ENCODE data around the gene B4GALT1.

- TF ChIP-seq CTCF (conservative IDR thresholded peaks at IDR 0.05; ENCODE audit: low read depth, low read length) (no peak), EZH2 (IDR thresholded peaks at IDR 0.05; ENCODE audit: borderline replicate concordance, low read depth, low read length, poor library complexity, severe bottlenecking) (no peak)
These were observed 29.6 kb upstream of the B4GALT1 start for GRCh38 chr9:33196736-33197135.
